WTC11 (cell line): Measurements from ENCODE around the gene FBXO3. TPM values are rescaled to one million over a fixed set of nuclear protein-coding genes. Genes with fewer than 3 reads are reported as not detected.

Experiments used
- ATAC-seq: fragments of 200-7000 bp; cut with Tn5 transposase; 2 replicates; pipeline ENCODE4 v1.10.0; 2021; ENCODE audit warnings: mild to moderate bottlenecking, moderate library complexity
- CTCF ChIA-PET: fragments of 300-600 bp; sonication (Branson Sonifier 250); formaldehyde crosslinking; loops from one replicate; lab custom pipeline; 2021; ENCODE audit warnings: antibody characterized with exemption; lab: Charles Lee
- POLR2A ChIA-PET: fragments of 350-600 bp; sonication (Branson Sonifier 250); formaldehyde crosslinking; loops from one replicate; lab custom pipeline; 2021; ENCODE audit warnings: antibody characterized with exemption; lab: Charles Lee
- DNase-seq: peaks from one replicate; pipeline ENCODE4 v3.0.0; 2021; ENCODE audit warnings: low spot score
- H3K27ac Mint-ChIP-seq: 2 replicates; pipeline ENCODE4 v1.8.0; 2021; ENCODE audit warnings: mixed read lengths
- H3K27me3 Mint-ChIP-seq: 2 replicates; pipeline ENCODE4 v1.8.0; 2021; ENCODE audit warnings: low read depth, mild to moderate bottlenecking, moderate library complexity, mixed read lengths
- H3K36me3 Mint-ChIP-seq: 2 replicates; pipeline ENCODE4 v1.8.0; 2021; ENCODE audit warnings: mixed read lengths
- H3K4me1 Mint-ChIP-seq: 2 replicates; pipeline ENCODE4 v1.8.0; 2022; ENCODE audit warnings: mixed read lengths
- H3K4me3 Mint-ChIP-seq: 2 replicates; pipeline ENCODE4 v1.8.0; 2021; ENCODE audit warnings: mild to moderate bottlenecking, moderate library complexity, mixed read lengths
- H3K9me3 Mint-ChIP-seq: 2 replicates; pipeline ENCODE4 v1.8.0; 2021; ENCODE audit warnings: mixed read lengths
- ARID4B ChIP-seq: sonication (generic); formaldehyde crosslinking; IDR thresholded peaks from 2 replicates; pipeline ENCODE4 v1.8.0; 2023; ENCODE audit warnings: missing genetic modification reagents, mild to moderate bottlenecking, borderline replicate concordance
- ATF2 ChIP-seq: sonication (generic); formaldehyde crosslinking; IDR thresholded peaks from 2 replicates; pipeline ENCODE4 v1.8.1; 2022; ENCODE audit warnings: low read depth, missing genetic modification reagents, borderline replicate concordance
- CDX4 ChIP-seq: fragments of 250-450 bp; sonication (Bioruptor Pico); IDR thresholded peaks from 2 replicates; pipeline ENCODE4 v1.9.0; 2021; ENCODE audit warnings: moderate library complexity, mild to moderate bottlenecking, inconsistent platforms, borderline replicate concordance
- ELF4 ChIP-seq: sonication (generic); formaldehyde crosslinking; IDR thresholded peaks from 2 replicates; pipeline ENCODE4 v1.8.1; 2022; ENCODE audit warnings: low read depth, mild to moderate bottlenecking, moderate library complexity, missing genetic modification reagents
- ESRRA ChIP-seq: sonication (generic); formaldehyde crosslinking; IDR thresholded peaks from 2 replicates; pipeline ENCODE4 v1.8.1; 2022; ENCODE audit warnings: mild to moderate bottlenecking, missing genetic modification reagents, borderline replicate concordance
- FOXK1 ChIP-seq: sonication (generic); formaldehyde crosslinking; IDR thresholded peaks from 2 replicates; pipeline ENCODE4 v1.8.0; 2022; ENCODE audit warnings: mild to moderate bottlenecking, moderate library complexity, missing genetic modification reagents
- FOXP1 ChIP-seq: sonication (generic); formaldehyde crosslinking; IDR thresholded peaks from 2 replicates; pipeline ENCODE4 v1.8.0; 2022; ENCODE audit warnings: missing genetic modification reagents, mild to moderate bottlenecking, moderate library complexity, borderline replicate concordance
- KAT7 ChIP-seq: sonication (generic); formaldehyde crosslinking; IDR thresholded peaks from 2 replicates; pipeline ENCODE4 v1.8.1; 2023; ENCODE audit warnings: missing genetic modification reagents, mild to moderate bottlenecking, borderline replicate concordance
- MAX ChIP-seq: sonication (generic); formaldehyde crosslinking; IDR thresholded peaks from 2 replicates; pipeline ENCODE4 v1.8.0; 2022; ENCODE audit warnings: mild to moderate bottlenecking, missing genetic modification reagents
- MXD4 ChIP-seq: fragments of 250-450 bp; sonication (Bioruptor Pico); IDR thresholded peaks from 2 replicates; pipeline ENCODE4 v1.8.0; 2021; ENCODE audit warnings: mild to moderate bottlenecking, moderate library complexity, borderline replicate concordance
- NFYB ChIP-seq: sonication (generic); formaldehyde crosslinking; conservative IDR thresholded peaks from 2 replicates; pipeline ENCODE4 v1.8.0; 2022; ENCODE audit warnings: low read depth, missing genetic modification reagents
- NR1H2 ChIP-seq: sonication (generic); formaldehyde crosslinking; IDR thresholded peaks from 2 replicates; pipeline ENCODE4 v1.9.0; 2021; ENCODE audit warnings: mild to moderate bottlenecking, moderate library complexity, missing genetic modification reagents
- PREB ChIP-seq: sonication (generic); formaldehyde crosslinking; IDR thresholded peaks from 2 replicates; pipeline ENCODE4 v1.8.1; 2022; ENCODE audit warnings: mild to moderate bottlenecking, missing genetic modification reagents, moderate library complexity, borderline replicate concordance
- RELA ChIP-seq: sonication (generic); formaldehyde crosslinking; IDR thresholded peaks from 2 replicates; pipeline ENCODE4 v1.8.1; 2022; ENCODE audit warnings: missing genetic modification reagents, mild to moderate bottlenecking, borderline replicate concordance
- STAT6 ChIP-seq: sonication (generic); formaldehyde crosslinking; conservative IDR thresholded peaks from 2 replicates; pipeline ENCODE4 v1.8.1; 2023; ENCODE audit warnings: mild to moderate bottlenecking, low read depth, missing genetic modification reagents, moderate library complexity
- TCF7 ChIP-seq: sonication (generic); formaldehyde crosslinking; IDR thresholded peaks from 2 replicates; pipeline ENCODE4 v1.8.0; 2022; ENCODE audit warnings: mild to moderate bottlenecking, low read depth, missing genetic modification reagents, moderate library complexity
- TEAD4 ChIP-seq: sonication (generic); formaldehyde crosslinking; IDR thresholded peaks from 2 replicates; pipeline ENCODE4 v1.8.0; 2022; ENCODE audit warnings: mild to moderate bottlenecking, missing genetic modification reagents
- ZNF138 ChIP-seq: sonication (generic); formaldehyde crosslinking; conservative IDR thresholded peaks from 2 replicates; pipeline ENCODE4 v1.8.1; 2022; ENCODE audit warnings: mild to moderate bottlenecking, moderate library complexity, missing genetic modification reagents
- ZNF416 ChIP-seq: fragments of 250-450 bp; sonication (Bioruptor Pico); IDR thresholded peaks from 2 replicates; pipeline ENCODE4 v1.9.0; 2021; ENCODE audit warnings: mild to moderate bottlenecking, inconsistent platforms
- total RNA-seq: library from RNA; stranded (reverse); gene quantifications from 3 replicates; pipeline ENCODE4 v1.2.3, GENCODE V29; 2021

FBXO3 gene
- total RNA-seq, 1 experiment from 2014 or later: 14.5 TPM

- Mint-ChIP-seq H3K36me3 (no peaks in the 10 kb centered on the region), H3K4me1 (peaks cover 39% of the 10 kb centered on the region), H3K27ac (no peak overlapping the region), H3K4me3 (no peak overlapping the region), H3K9me3 (no peaks in the 10 kb centered on the region), H3K27me3 (peaks cover 16% of the 10 kb centered on the region)
- CTCF ChIA-PET: no interaction called here
- DNase-seq (no peak), ATAC-seq (no peak)
- TF ChIP-seq FOXK1 (CRISPR knock-in tag) (no peak), ZNF138 (CRISPR knock-in tag) (no peak), PREB (CRISPR knock-in tag) (no peak), CDX4 (CRISPR knock-in tag) (no peak), TEAD4 (no peak), NFYB (CRISPR knock-in tag) (no peak), MAX (CRISPR knock-in tag) (no peak), STAT6 (CRISPR knock-in tag) (no peak), ESRRA (no peak), NR1H2 (CRISPR knock-in tag) (no peak), ARID4B (CRISPR knock-in tag) (no peak), KAT7 (CRISPR knock-in tag) (no peak)
- POLR2A ChIA-PET: no interaction called here
Observed at GRCh38 chr11:33696931-33697638, 77.2 kb downstream of the FBXO3 start.

GRCh38 chr11:33696411-33696810 is 77.9 kb downstream of the FBXO3 start:
- ChIA-PET CTCF (interaction anchor here (1.2 kb wide), 1 partner anchor 46 kb away, joined by 6 read pairs; no protein-coding TSS in a partner anchor), POLR2A (no interaction called here)
- TF ChIP-seq MXD4 (CRISPR knock-in tag) (no peak), TCF7 (no peak), ZNF416 (CRISPR knock-in tag) (no peak), FOXP1 (CRISPR knock-in tag) (no peak), ELF4 (CRISPR knock-in tag) (no peak), RELA (no peak), CDX4 (CRISPR knock-in tag) (no peak), ATF2 (CRISPR knock-in tag) (no peak), PREB (CRISPR knock-in tag) (no peak)

More at GRCh38 chr11:33696411-33696810, 77.9 kb downstream of the FBXO3 start:
- no peaks in the 10 kb centered on the region for H3K9me3 Mint-ChIP-seq
- H3K27ac Mint-ChIP-seq: no peak overlapping the region
- no peak overlapping the region for H3K4me3 Mint-ChIP-seq
- no peaks in the 10 kb centered on the region for H3K36me3 Mint-ChIP-seq
- H3K27me3 Mint-ChIP-seq: peaks cover 16% of the 10 kb centered on the region
- H3K4me1 Mint-ChIP-seq: peaks cover 46% of the 10 kb centered on the region
- DNase-seq: no peak
- no peak for ATAC-seq
